BE2C (cell line): ENCODE data around the gene FAM98C.

ENCODE experiments used
- DNase-seq: peaks from one replicate; pipeline ENCODE4 v3.0.0-alpha.2; 2020
- H3K27me3 ChIP-seq: fragments of 250-450 bp; sonication (Bioruptor Pico); 2 replicates; pipeline ENCODE4 v1.5.1; 2020; ENCODE audit warnings: mild to moderate bottlenecking
- H3K36me3 ChIP-seq: fragments of 250-450 bp; sonication (Bioruptor Pico); 2 replicates; pipeline ENCODE4 v1.5.1; 2020; ENCODE audit warnings: mild to moderate bottlenecking
- H3K4me1 ChIP-seq: fragments of 250-450 bp; sonication (Bioruptor Pico); 2 replicates; pipeline ENCODE4 v1.5.1; 2020
- H3K4me3 ChIP-seq: 2 replicates; pipeline ENCODE4 v1.5.1; 2011; ENCODE audit warnings: low read depth, low read length
- H3K9me3 ChIP-seq: fragments of 250-450 bp; sonication (Bioruptor Pico); 2 replicates; pipeline ENCODE4 v1.5.1; 2020
- CTCF ChIP-seq: IDR thresholded peaks from 2 replicates; pipeline ENCODE4 v1.5.1; 2012; ENCODE audit warnings: mild to moderate bottlenecking, low read depth, low read length

Gene FAM98C

GRCh38 chr19:38451629-38452028, 48.7 kb downstream of the FAM98C start:
- DNase-seq, result no peak
- Histone ChIP-seq H3K4me3 (no peak overlapping the region), H3K9me3 (peaks cover 3% of the 10 kb centered on the region; the same call in 1 of the 2 replicates), H3K36me3 (no peaks in the 10 kb centered on the region), H3K27me3 (no peaks in the 10 kb centered on the region), H3K4me1 (no peaks in the 10 kb centered on the region)
- no peak for TF ChIP-seq CTCF

GRCh38 chr19:38452430-38453366, 49.8 kb downstream of the FAM98C start:
- no peaks in the 10 kb centered on the region for H3K4me1 ChIP-seq
- no peak overlapping the region for H3K4me3 ChIP-seq
- H3K27me3 ChIP-seq, result no peaks in the 10 kb centered on the region
- H3K36me3 ChIP-seq, result no peaks in the 10 kb centered on the region
- TF ChIP-seq CTCF, result no peak
- peak; percentile 87 for DNase-seq
- peaks cover 3% of the 10 kb centered on the region; the same call in 1 of the 2 replicates for H3K9me3 ChIP-seq

GRCh38 chr19:38453596-38453995, 50.7 kb downstream of the FAM98C start:
- Histone ChIP-seq H3K9me3 (peaks cover 3% of the 10 kb centered on the region; the same call in 1 of the 2 replicates), H3K4me1 (no peaks in the 10 kb centered on the region), H3K27me3 (no peaks in the 10 kb centered on the region), H3K4me3 (no peak overlapping the region), H3K36me3 (no peaks in the 10 kb centered on the region)
- TF ChIP-seq CTCF, result no peak
- DNase-seq, result no peak

- H3K36me3 ChIP-seq, result no peaks in the 10 kb centered on the region
- DNase-seq, result no peak
Measured at GRCh38 chr19:38455031-38455430, 52.1 kb downstream of the FAM98C start.

GRCh38 chr19:38457202-38457601, 54.3 kb downstream of the FAM98C start:
- Histone ChIP-seq H3K9me3 (peaks cover 3% of the 10 kb centered on the region; the same call in 1 of the 2 replicates), H3K27me3 (no peaks in the 10 kb centered on the region; the same call in 1 of the 2 replicates), H3K4me3 (no peak overlapping the region), H3K4me1 (no peaks in the 10 kb centered on the region), H3K36me3 (no peaks in the 10 kb centered on the region)
- TF ChIP-seq CTCF, result no peak
- DNase-seq, result no peak

More at GRCh38 chr19:38455031-38455430, 52.1 kb downstream of the FAM98C start:
- H3K4me1 ChIP-seq, result no peaks in the 10 kb centered on the region
- H3K4me3 ChIP-seq, result no peak overlapping the region
- H3K27me3 ChIP-seq, result no peaks in the 10 kb centered on the region
- H3K9me3 ChIP-seq, result peaks cover 3% of the 10 kb centered on the region; the same call in 1 of the 2 replicates
- TF ChIP-seq CTCF, result no peak
